ENCODE measurements around the gene PLCL1.
A peak's percentile ranks its signal among the peaks of the same experiment; 100 is the strongest.

PLCL1 gene

GRCh38 chr2:197924483-197924882 is 120.1 kb downstream of the PLCL1 start:
- H4K20me1 ChIP-seq (ENCODE audit: insufficient read depth, low read length) = no peaks in the 10 kb centered on the region
- H2AFZ ChIP-seq (ENCODE audit: low read length) = no peak overlapping the region
- H3K4me3 ChIP-seq (ENCODE audit: low read length) = no peak overlapping the region
- H3K36me3 ChIP-seq (replicated peaks; ENCODE audit: insufficient read depth, low read length) = no peaks in the 10 kb centered on the region
- H3K27ac ChIP-seq (ENCODE audit: low read length) = no peak overlapping the region
- H3K9me3 ChIP-seq (replicated peaks; ENCODE audit: insufficient read depth, low read length) = no peaks in the 10 kb centered on the region
- DNase-seq = no peak
- H3F3A ChIP-seq (ENCODE audit: insufficient read depth, low read length) = peaks cover 6% of the 10 kb centered on the region; the same call in 1 of the 2 replicates
- TF ChIP-seq EZH2 (optimal IDR thresholded peaks at IDR 0.05; ENCODE audit: low read depth, low read length) (no peak), EZH2phosphoT487 (IDR thresholded peaks at IDR 0.05; ENCODE audit: low read length) (no peak), CTCF (IDR thresholded peaks at IDR 0.05; ENCODE audit: low read length) (no peak)
- no peaks in the 10 kb centered on the region for H3K9me2 ChIP-seq (replicated peaks; ENCODE audit: insufficient read depth, low read length)
- H3K9ac ChIP-seq (ENCODE audit: low read length) = no peak overlapping the region
- peaks cover 15% of the 10 kb centered on the region for H3K4me1 ChIP-seq (ENCODE audit: low read length)
- H3K79me2 ChIP-seq (ENCODE audit: low read length) = no peaks in the 10 kb centered on the region
- 0 out of 2 replicates have a peak, but pooled peaks cover 7% of the 10 kb centered on the region for H3K27me3 ChIP-seq (replicated peaks; ENCODE audit: insufficient read depth, low read length)
- H3K4me2 ChIP-seq (ENCODE audit: low read depth, low read length) = no peak overlapping the region

- Histone ChIP-seq H2AFZ (ENCODE audit: low read length) (no peak overlapping the region), H3K9me3 (replicated peaks; ENCODE audit: insufficient read depth, low read length) (no peaks in the 10 kb centered on the region), H3K27ac (ENCODE audit: low read length) (no peak overlapping the region), H3K79me2 (ENCODE audit: low read length) (no peaks in the 10 kb centered on the region), H3K27me3 (replicated peaks; ENCODE audit: insufficient read depth, low read length) (0 out of 2 replicates have a peak, but pooled peaks cover 7% of the 10 kb centered on the region), H3K9ac (ENCODE audit: low read length) (no peak overlapping the region), H4K20me1 (ENCODE audit: insufficient read depth, low read length) (no peaks in the 10 kb centered on the region), H3K4me3 (ENCODE audit: low read length) (no peak overlapping the region), H3F3A (ENCODE audit: insufficient read depth, low read length) (peaks cover 6% of the 10 kb centered on the region; the same call in 1 of the 2 replicates), H3K4me1 (ENCODE audit: low read length) (peaks cover 15% of the 10 kb centered on the region), H3K9me2 (replicated peaks; ENCODE audit: insufficient read depth, low read length) (no peaks in the 10 kb centered on the region), H3K4me2 (ENCODE audit: low read depth, low read length) (no peak overlapping the region), H3K36me3 (replicated peaks; ENCODE audit: insufficient read depth, low read length) (no peaks in the 10 kb centered on the region)
- DNase-seq = no peak
- TF ChIP-seq EZH2 (optimal IDR thresholded peaks at IDR 0.05; ENCODE audit: low read depth, low read length) (no peak), CTCF (IDR thresholded peaks at IDR 0.05; ENCODE audit: low read length) (no peak), EZH2phosphoT487 (IDR thresholded peaks at IDR 0.05; ENCODE audit: low read length) (no peak)
Measured at GRCh38 chr2:197925204-197925603, 120.8 kb downstream of the PLCL1 start.

- Histone ChIP-seq H3K27ac (ENCODE audit: low read length) (no peak overlapping the region), H4K20me1 (ENCODE audit: insufficient read depth, low read length) (no peaks in the 10 kb centered on the region), H3K9ac (ENCODE audit: low read length) (no peak overlapping the region), H3K9me2 (replicated peaks; ENCODE audit: insufficient read depth, low read length) (no peaks in the 10 kb centered on the region), H3F3A (ENCODE audit: insufficient read depth, low read length) (peaks cover 6% of the 10 kb centered on the region; the same call in 1 of the 2 replicates), H2AFZ (ENCODE audit: low read length) (no peak overlapping the region), H3K9me3 (replicated peaks; ENCODE audit: insufficient read depth, low read length) (no peaks in the 10 kb centered on the region), H3K79me2 (ENCODE audit: low read length) (no peaks in the 10 kb centered on the region), H3K4me2 (ENCODE audit: low read depth, low read length) (peak overlapping the region; percentile 10), H3K4me1 (ENCODE audit: low read length) (peaks cover 15% of the 10 kb centered on the region), H3K36me3 (replicated peaks; ENCODE audit: insufficient read depth, low read length) (no peaks in the 10 kb centered on the region), H3K4me3 (ENCODE audit: low read length) (no peak overlapping the region), H3K27me3 (replicated peaks; ENCODE audit: insufficient read depth, low read length) (0 out of 2 replicates have a peak, but pooled peaks cover 7% of the 10 kb centered on the region)
- no peak for TF ChIP-seq EZH2phosphoT487 (IDR thresholded peaks at IDR 0.05; ENCODE audit: low read length)
- no peak for TF ChIP-seq EZH2 (optimal IDR thresholded peaks at IDR 0.05; ENCODE audit: low read depth, low read length)
- TF ChIP-seq CTCF (IDR thresholded peaks at IDR 0.05; ENCODE audit: low read length) = no peak
- DNase-seq = no peak
Measured at GRCh38 chr2:197925976-197926375, 121.6 kb downstream of the PLCL1 start.
